ENCODE data around the gene ANKS1B.

- TF ChIP-seq CTCF (IDR thresholded peaks at IDR 0.05 in 2 of 3, conservative IDR thresholded peaks at IDR 0.05 in 1 of 3; ENCODE audit: borderline replicate concordance in 1 of 3, insufficient read depth in 1 of 3, low read depth in 2 of 3, low read length in 2 of 3) (no peak), REST (IDR thresholded peaks at IDR 0.05; ENCODE audit: low read depth) (no peak), POLR2A (IDR thresholded peaks at IDR 0.05; ENCODE audit: borderline replicate concordance, extremely low read depth, insufficient read depth, insufficient read length) (no peak), JUND (IDR thresholded peaks at IDR 0.05) (no peak), YY1 (IDR thresholded peaks at IDR 0.05; ENCODE audit: extremely low read depth, insufficient replicate concordance, low read depth, low read length) (no peak), RAD21 (IDR thresholded peaks at IDR 0.05; ENCODE audit: low read depth) (no peak), SIN3A (IDR thresholded peaks at IDR 0.05; ENCODE audit: low read depth) (no peak), MAX (IDR thresholded peaks at IDR 0.05) (no peak), SRF (IDR thresholded peaks at IDR 0.05; ENCODE audit: low read depth) (no peak), POLR2AphosphoS5 (IDR thresholded peaks at IDR 0.05; ENCODE audit: low read depth, low read length) (no peak)
Measured at GRCh38 chr12:99130808-99131553, 853.8 kb downstream of the ANKS1B start.

Measured in HCT116 (cell line).